Central memory CD4-positive, alpha-beta T cell (primary cell): ENCODE results near the gene HIVEP1.

Experiments used
- DNase-seq: peaks from one replicate; pipeline ENCODE4 v3.0.0; 2022
- total RNA-seq, 3 experiments: gene quantifications; one replicate each; lab custom pipeline; 2026; lab: John Stamatoyannopoulos, UW

Gene HIVEP1
- 54.1 to 110 (median 76.7) reads per million in 3 experiments for total RNA-seq

DNA sequence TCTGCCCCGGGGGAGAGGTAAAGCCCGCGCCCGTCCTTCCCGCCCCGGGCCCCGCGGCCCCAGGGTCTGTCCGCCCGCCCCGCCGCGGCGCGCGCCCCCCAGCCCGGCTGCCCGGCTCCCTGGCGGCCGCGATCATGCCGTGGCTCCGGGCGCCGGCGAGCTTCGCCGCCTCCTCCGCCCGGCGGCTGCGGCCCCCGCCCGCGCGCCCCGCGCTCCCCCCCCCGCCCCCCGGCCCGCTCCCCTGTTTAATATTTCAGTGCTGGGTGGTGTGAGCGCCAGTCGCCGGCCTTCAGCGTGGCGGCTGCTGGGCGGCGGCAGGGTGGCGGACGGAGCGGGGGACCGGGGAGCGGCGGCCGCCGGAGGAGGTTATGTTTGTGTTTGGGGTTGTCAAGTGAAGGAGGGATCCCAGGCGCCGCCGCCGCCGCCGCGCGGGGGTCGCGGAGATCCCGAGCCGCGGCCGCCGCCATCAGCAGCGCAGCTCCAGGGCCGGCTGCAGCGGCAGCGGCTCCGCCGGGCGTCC is at the start of gene HIVEP1:
Gene HIVEP1 (plus strand): TSS at position 275 of the 520 bp plus-strand sequence. CDS start 3,317 bp downstream, outside the sequence.
- DNase-seq, result no peak

DNA sequence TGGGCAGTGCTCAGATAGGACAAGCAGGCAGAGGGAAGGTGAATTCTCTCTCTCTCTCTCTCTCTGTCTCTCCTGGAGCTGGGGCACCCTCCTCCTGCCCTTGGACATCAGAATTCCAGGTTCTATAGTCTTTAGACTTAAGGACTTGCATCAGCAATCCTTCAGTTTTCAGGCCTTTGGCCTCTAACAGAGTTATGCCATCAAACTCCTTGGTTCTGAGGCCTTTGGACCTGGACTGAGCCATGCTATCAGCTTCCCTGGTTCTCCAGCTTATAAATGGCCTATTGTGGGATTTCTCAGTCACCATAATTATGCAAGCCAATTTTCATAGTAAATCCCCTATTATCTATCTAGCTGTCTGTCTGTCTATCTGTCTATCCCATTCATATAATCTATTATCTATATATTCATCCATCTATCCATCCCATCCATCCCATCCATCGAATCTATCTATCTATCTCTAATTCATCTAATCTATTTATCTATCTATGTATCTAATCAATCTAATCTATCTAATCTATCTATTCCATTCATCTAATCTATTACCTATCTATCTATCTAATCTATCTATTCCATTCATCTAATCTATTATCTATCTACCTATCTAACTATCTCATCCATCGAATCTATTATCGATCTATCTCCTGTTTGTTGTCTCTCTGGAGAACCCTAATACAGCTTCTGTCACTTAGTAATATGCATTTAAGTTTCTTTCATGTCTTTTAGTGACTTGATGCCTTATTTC is 48.2 kb upstream of the HIVEP1 start:
- DNase-seq, result no peak

DNA sequence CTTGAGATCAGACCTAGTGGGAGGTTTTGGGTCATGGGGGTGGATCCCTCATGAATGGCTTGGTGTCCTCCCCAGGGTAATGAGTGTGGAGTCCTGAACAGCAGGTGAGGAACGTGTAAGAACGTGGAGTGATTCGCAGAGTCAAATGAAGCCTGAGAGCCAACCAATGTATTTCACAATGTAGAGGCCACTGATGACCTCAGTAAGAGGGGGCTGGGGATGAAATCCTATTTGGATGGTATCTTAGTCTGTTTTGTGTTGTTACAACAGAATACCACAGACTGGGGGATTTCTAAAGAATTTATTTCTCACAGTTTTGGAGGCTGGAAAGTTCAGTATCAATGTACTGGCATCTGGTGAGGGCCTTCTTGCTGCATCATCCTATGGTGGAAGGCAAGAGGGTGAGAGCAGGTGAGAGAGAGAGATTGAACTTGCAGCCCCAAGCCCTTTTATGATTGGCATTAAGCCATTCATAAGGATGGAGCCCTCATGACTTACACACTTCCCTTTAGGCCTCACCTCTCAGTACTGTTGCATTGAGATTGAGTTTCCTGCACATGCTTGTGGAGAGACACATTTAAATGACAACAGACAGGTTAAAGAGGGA is 47.3 kb upstream of the HIVEP1 start:
- DNase-seq, result no peak

DNA sequence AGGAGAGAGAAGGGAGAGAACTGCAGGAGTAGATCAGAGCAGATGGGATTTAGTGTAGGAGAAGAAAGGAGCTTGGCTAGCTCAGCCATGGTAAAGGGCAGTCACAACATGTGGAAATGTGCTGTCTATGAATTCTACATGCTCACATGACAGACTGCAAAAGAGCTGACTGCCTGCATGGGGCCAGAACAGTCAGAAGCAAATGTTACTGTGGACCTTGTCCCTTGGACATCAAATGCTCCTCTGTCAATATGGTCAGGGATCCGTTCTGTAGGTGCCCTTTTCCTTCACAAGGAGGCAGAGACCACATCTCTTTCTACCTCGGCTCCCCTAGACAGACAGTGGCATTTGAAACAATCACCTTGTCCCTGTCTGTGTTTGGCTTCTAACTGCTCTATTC is 46.6 kb upstream of the HIVEP1 start:
- DNase-seq, result no peak

DNA sequence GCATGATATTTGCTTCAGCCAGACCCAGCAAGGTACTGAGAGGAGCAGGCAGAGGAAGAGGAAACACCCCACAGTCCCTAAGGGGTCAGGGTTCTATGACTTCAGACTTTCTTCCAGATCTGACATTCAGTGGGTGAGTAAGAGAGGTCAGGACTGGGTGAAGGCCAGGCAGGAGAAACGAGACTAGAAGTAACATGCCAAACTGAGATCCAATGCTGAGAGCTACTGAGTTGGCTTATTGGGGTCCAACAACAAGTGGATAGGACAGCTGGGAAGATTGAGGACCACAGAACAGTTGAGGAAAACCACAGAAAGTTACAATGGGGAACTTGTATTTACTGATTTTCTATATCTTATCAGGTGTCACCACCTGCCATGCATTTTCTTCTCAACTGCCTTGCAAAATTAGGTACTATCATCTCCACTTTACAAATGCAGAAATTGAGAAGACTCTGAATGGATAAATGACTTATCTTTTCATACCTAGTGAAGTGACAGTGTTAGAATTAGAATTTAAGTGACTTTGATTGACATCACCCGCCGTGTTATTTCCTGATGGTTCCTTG is 43.8 kb upstream of the HIVEP1 start:
- DNase-seq, result no peak

DNA sequence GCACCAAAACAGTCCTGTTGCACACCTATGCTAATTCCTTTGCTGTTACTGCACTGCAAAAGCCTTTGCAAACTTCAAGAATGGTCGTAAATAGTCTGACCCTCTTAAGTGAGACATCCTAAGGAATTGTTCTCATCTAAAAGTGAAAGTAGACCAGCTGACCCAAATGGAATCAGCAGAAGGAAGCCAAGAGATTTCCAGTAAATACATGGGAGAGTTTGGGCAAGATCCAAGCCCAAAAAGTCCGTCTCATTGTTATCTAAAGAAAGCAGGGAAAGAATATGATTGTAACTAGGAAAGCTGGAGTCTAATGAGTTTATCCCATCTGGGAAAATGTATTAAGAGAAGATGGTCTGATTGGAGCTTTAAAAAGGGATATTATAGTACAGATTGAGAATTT is 43.0 kb upstream of the HIVEP1 start:
- DNase-seq, result no peak

DNA sequence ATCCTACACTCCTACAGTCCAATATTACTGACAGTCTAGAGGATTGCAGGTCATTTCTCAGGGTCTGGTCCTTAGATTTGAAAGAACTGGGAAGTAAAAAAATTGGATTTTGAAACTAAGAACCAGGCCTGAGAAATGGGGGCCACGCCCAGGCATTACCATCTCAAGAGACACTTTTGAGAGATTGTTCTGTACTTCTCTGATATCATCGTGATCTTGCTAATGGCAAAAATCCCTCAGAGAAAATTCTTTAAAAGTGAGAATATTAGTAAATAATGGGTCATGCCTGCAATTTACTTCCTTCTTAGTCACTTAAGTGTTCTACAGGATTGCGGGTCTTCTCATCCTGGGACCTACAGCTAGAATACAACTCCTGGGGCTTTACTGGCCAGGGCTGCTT is 42.0 kb upstream of the HIVEP1 start:
- DNase-seq, result no peak

DNA sequence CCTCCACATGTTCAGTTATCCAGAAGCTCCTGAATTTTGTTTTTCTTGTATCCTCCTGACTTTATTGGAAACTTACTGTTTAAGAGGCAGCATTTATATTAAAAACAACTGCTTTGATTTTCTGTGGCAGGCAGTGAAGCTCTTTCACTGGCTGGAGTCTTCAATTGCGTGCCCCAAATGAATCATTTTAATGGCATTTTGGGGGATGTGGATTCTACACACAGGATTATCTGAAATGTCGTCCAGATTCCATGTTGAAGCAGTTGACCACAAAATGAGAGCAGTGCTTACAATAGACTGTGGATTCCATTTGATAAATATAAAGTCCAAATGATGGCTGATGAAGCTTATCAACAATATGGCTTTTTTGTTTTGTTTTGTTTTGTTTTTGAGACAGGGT is 41.0 kb upstream of the HIVEP1 start:
- DNase-seq, result no peak

DNA sequence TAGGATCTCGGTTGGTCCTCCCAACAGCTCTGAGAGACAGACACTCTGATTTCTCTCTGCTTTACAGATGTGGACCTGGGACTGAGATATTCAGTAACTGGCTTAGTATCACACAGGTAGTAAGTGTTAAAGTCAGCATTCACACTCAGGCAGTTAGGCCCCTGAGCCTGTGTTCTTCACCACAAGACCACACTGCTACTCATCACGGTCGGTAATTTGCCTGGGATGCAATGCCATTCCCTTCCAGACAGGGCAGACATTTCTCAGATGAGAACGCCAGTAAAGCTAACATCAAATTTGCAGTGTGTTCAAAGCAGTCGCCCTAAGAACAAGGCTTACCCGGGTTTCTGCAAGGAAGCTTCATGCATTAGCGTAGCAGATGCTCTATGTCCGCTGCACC is 39.8 kb upstream of the HIVEP1 start:
- DNase-seq, result no peak

DNA sequence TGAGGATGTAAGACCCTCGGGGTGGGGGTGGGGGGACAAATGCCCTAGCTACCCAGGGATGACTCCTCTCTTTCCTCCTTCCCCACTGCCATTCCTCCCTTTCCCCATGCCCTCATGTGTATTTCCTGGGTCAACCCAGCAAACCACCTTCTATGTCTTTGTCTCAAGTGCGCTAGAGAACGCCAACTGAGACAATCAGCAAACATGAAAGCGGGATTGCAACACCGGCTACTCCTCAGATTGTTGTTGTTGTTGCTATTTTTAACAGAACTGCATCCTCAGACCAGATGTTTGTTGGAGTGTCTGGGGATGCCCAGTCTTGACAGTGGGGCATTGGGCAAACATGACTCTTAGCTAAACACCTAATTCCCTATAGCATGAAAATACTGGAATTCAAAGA is 39.3 kb upstream of the HIVEP1 start:
- no peak for DNase-seq

DNA sequence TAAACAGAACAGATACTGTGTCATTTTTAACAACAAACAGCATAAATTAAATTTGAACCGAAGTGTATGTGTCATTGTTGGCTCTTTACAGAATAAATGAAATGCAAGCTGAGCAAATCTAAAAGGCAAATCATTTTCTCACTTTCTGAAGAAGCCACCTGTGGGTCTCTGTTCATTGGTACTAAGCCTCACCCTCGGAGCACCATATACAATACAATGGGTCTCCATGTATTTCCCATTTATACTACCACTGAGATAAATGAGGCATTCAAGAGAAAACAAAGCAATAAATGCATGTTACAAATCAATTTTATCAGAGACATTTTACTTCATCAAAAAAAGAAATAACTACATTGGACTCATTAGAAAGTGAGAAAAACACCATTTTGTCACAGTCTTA is 38.9 kb upstream of the HIVEP1 start:
- DNase-seq, result no peak

DNA sequence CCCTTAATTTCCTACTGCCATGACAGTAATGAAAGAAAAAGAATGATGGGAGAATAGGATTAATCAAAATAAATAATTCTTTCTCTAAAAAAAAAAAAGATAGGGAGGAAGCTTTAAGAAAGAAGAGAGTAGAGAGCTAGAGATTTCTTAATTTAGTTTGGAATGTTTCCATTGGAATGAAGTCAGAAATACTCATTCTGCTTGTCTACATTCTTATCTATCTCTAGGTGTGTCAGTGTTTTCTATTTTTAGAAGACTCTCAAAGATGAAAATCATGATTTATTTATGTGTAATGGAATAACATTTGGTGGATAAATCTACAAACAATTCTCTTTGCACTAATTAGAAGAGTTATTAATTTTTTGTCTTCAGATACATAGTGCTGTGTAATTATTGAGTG is 38.0 kb upstream of the HIVEP1 start:
- no peak for DNase-seq

DNA sequence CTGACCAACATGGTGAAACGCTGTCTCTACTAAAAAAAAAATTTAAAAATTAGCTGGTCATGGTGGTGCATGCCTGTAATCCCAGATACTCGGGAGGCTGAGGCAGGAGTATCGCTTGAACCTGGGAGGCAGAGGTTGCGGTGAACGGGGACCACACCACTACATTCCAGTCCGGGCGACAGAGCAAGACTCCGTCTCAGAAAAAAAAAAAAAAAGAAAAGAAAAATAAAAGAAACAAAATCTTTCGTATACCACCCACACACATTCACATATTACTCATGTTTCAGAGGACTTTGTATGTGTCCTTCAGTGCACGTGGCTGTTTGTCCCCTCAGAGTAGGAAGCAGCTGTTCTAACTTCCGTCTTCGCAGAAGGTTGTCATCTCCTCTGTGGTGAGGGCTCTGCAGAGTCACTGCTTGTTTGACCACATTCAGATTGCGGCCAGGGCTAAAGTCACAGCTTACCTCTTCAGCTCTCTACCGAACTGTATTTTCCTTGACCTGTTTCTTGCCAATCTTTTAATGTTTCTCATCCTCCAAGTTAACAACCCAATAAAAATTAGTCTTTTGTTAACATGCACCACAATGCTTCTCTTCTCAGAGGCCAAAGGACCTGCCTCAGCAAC is 36.6 kb upstream of the HIVEP1 start:
- no peak for DNase-seq

DNA sequence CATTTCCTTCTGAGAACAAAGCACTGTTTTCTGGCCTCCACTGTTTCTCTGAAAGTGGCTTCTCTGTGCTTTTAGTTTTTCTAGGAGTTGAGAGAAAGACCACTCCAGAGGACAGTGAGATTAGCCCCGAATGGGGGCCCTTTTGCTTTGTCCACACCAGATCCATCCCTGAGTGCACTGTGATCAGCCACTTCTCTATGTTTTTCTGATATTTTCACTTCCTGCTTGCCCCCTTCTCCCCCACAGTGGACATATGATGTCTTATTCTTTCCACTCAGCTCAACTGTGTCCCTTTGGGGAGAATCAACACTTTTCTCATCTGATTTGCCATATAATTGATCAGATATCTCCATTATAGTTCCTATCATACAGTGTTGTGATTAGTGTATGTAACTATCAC is 35.6 kb upstream of the HIVEP1 start:
- no peak for DNase-seq

DNA sequence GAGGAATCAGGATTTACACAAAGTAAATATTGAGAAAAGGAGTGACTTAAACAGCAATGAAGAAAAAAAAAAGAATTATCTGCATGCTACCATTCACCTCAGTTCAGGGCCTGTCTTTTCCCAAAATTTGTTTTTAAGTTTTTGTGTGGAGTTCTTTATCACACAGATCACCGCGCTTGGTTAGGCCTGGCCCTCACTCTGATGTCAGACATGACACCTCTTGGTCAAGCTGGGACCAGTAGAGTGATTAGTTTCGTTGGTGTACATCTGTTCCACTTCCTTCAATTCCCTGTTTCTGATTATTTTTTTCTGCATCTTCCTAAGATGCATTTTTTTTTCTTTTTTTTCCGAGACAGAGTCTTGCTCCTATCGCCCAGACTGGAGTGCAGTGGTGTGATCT is 34.9 kb upstream of the HIVEP1 start:
- DNase-seq, result no peak

DNA sequence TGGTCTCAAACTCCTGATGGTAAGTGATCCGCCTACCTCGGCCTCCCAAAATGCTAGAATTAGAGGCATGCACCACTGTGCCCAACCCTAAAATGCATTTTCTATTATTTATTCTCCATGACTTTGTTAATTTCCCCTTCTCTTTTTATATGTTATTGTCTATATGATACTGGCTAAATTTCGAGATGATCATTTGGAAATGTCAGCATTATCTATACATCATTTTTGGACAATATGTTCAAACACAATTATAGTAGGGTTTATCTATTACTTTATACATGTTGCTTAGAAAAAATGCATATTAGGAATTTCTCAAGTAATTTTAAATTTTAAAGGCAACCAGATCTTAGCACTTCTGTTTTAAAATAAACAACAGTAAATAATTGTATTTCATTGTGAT is 34.4 kb upstream of the HIVEP1 start:
- no peak for DNase-seq

DNA sequence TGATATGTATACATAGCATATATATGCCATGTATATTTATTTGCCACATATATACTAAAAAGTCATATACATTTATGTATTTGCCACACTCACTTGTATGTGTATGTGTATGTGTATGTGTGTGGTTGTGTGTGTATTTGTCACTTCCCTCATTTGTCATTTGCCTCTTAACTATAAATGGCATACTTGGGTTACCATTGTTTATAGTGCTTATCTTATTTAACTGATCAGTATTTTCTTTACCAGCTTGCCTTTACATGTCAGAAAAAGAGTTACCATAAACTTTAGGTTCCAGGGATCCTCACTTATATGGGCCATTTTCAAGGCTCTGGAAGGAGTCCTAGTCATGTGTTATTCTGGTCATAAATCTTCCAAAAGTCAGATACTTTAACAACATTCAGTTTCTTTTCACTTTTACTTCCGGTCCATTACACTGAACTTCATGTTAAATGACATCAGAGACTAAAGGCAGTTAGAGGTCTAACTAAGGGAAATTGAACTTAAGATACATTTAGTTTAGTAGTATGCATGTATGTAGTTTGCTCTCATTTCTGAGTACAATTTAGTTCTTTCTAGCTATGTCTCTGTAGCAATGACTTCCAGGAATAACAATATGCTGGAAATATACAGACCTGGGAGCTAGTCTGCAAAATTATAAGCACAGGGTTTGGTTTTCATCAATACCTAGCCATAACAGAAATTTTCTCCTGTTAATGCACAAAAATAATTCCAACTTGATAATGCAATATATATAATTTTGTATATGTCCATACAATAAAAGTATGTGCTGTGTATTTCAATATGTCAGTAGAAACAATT is 33.7 kb upstream of the HIVEP1 start:
- no peak for DNase-seq

DNA sequence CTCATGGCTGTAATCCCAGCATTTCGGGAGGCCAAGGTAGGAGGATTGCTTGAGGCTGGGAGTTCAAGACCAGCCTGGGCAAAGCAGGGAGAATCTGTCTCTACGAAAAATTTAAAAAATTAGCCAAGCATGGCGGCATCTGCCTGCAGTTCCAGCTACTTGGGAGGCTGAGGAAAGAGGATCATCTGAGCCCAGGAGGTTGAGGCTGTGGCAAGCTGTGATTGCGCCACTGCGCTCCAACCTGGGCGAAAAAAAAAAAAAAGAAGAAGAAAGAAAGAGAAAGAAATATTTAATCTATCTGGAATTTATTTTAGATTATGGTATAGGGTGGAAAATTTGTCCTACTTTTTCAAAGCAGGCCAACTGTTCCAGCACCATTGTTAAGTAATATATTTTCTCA is 32.2 kb upstream of the HIVEP1 start:
- no peak for DNase-seq

DNA sequence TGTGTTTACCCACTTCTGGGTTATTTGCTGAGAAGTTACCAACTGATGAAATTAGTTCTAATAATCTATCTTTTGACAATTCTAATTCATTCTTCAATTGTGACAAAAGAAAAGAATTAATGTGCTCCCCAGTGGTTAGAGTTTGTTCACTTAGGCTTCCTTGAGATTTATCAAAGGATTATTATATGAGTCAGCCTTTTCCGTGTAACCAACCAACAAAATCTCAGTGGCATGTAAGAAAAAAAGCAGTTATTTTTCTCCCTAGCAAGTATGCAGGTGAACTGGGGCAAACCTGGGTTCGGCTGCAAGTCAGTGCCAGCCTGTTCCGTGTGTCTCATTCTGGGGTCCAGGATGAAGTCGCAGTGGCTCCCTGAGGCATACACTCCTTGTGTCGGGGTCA is 28.8 kb upstream of the HIVEP1 start:
- DNase-seq, result no peak

DNA sequence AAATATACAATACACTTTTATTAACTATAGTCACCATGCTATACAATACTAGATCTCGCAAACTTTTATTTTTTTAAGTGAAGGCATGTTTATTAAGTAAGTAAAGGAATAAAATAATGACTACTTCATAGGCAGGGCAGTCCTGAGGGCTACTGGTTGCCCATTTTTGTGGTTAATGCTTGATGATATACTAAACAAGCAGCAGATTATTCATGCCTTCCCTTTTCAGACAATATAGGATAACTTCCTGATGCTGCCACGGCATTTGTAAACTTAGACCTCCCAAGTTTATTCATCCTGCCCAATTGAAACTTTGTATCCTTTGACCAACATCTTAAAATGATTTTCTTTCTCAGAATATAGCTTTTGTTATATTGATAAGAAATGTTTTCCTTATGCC is 24.7 kb upstream of the HIVEP1 start:
- DNase-seq, result no peak

DNA sequence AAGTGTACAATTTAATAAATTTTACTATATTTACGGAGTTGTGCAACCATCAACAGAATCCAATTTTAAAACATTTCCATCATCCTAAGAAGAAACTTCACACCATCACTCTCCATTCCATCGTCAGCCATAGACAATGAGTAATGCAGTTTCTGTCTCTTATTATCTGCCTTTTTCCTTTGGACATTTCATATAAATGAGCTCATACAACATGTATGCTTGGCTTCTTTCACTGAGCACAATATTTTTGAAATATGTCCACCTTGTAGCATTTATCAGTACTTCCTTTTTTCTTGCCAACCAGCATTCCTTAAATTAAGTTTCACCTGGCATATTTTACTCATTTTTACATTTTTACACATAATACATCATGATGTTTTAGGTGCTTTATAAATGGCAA is 22.7 kb upstream of the HIVEP1 start:
- DNase-seq, result no peak

DNA sequence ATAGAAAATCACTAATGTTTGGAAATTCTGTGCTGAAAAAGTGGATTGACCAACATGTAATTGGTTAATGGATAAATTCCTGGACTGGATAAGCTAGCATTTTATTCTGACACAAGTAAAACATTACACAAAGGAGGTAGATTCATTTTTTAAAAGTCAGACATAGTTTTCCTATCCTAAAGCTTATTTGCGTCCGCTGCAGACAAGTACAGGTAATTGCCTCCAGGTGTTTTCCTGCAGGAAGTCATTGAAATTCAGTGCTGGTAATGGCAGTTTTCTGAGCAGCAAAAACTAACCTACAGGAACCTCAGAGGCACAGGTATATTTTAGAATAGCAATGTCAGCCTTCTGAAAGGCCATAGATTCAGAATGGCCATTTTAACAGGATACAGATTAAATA is 20.0 kb upstream of the HIVEP1 start:
- DNase-seq, result no peak
